ENCODE data around the gene ZNF710.
"Not testable (repeated sequence)": the region's sequence is repeated elsewhere in the genome, so short reads cannot be mapped to it uniquely, and the experiment has no call there.

ZNF710 gene

DNA sequence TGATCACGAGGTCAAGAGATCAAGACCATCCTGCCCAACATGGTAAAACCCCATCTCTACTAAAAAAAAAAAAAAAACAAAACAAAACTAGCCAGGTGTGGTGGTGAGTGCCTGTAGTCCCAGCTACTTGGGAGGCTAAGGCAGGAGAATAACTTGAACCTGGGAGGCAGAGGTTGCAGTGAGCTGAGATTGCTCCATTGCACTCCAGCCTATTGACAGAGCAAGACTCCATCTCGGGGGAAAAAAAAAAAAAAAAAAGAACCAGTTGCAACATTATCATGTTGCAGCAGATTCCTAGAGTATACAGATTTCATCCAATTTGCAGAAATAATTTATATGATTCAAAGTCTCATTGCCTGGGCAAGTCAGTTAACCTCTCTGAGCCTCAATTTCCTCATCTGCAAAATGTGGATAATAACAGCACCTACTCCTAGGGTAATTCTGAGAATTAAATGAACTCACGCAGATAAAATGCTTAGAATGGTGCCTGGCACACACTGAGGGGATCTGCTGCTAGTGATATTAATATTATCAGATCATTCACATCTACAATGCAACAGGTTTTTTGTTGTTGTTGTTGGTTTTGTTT, 108.1 kb downstream of the ZNF710 start:
- H3K9me3 Mint-ChIP-seq; H3K27ac Mint-ChIP-seq; H3K27me3 Mint-ChIP-seq; ATAC-seq; H3K36me3 Mint-ChIP-seq (ENCODE audit: low read depth); H3K4me3 Mint-ChIP-seq; DNase-seq; H3K4me1 Mint-ChIP-seq: not testable (repeated sequence)

- H3K4me1 Mint-ChIP-seq, result no peaks in the 10 kb centered on the region
- no peak overlapping the region for H3K27ac Mint-ChIP-seq
- H3K9me3 Mint-ChIP-seq, result peaks cover 19% of the 10 kb centered on the region
- H3K4me3 Mint-ChIP-seq, result no peak overlapping the region
- ATAC-seq (no peak), DNase-seq (no peak)
- H3K27me3 Mint-ChIP-seq, result no peaks in the 10 kb centered on the region
- H3K36me3 Mint-ChIP-seq (ENCODE audit: low read depth), result peaks cover 5% of the 10 kb centered on the region
Measured at GRCh38 chr15:90113166-90113565, 112.0 kb downstream of the ZNF710 start.

GRCh38 chr15:90114451-90114901, 113.4 kb downstream of the ZNF710 start:
- H3K9me3 Mint-ChIP-seq, result peaks cover 19% of the 10 kb centered on the region
- H3K4me3 Mint-ChIP-seq, result no peak overlapping the region
- H3K27me3 Mint-ChIP-seq, result no peaks in the 10 kb centered on the region
- ATAC-seq, result no peak
- H3K4me1 Mint-ChIP-seq, result no peaks in the 10 kb centered on the region
- H3K36me3 Mint-ChIP-seq (ENCODE audit: low read depth), result peaks cover 5% of the 10 kb centered on the region
- no peak overlapping the region for H3K27ac Mint-ChIP-seq
- no peak for DNase-seq

DNA sequence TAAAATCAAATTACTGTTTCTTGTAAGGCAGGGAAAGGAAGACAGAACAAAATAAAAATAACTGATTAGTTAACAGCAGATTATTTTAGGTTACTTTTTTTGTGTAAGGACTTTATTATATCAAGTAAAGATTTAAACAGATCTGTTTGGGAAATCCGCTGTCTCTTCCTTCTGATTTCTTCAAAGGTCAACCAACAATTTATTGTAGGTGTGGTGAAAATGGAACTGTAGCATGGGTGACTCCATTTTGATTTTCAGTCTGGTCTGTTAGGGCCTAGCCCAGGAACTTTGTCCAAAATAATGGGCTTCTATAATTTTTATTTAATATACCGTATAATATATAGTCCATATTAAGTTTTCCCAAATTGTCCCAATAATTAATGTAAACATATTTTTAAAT, 114.7 kb downstream of the ZNF710 start:
- Mint-ChIP-seq H3K4me3 (no peak overlapping the region), H3K27me3 (no peaks in the 10 kb centered on the region)
- DNase-seq, result no peak

DNA sequence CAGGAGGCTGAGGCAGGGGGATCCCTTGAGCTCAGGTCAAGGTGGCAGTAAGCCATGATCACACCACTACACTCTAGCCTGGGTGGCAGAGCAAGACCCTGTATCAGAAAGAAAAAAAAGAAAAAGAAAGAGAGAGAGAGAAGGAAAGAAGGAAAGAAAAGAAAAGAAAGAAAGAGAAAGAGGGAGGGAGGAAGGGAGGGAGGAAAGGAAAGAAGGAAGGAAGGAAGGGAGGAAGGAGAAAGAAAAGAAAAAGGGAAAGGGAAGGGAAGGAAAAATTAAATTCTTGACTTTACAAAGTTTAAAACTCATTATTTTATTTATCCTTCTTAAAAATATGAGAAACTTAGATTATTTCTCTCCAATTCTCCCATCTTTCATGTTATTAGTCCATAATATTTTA, 118.2 kb downstream of the ZNF710 start:
- Mint-ChIP-seq H3K4me1 (no peaks in the 10 kb centered on the region), H3K9me3 (peaks cover 13% of the 10 kb centered on the region), H3K4me3 (no peak overlapping the region), H3K36me3 (ENCODE audit: low read depth) (peaks cover 3% of the 10 kb centered on the region), H3K27me3 (no peaks in the 10 kb centered on the region), H3K27ac (no peak overlapping the region)
- ATAC-seq (no peak), DNase-seq (no peak)

More for the DNA sequence above, 114.7 kb downstream of the ZNF710 start:
- Mint-ChIP-seq H3K9me3 (peaks cover 19% of the 10 kb centered on the region), H3K4me1 (no peaks in the 10 kb centered on the region), H3K27ac (no peak overlapping the region), H3K36me3 (ENCODE audit: low read depth) (peaks cover 5% of the 10 kb centered on the region)
- ATAC-seq, result no peak

GRCh38 chr15:90121086-90121485, 120.0 kb downstream of the ZNF710 start:
- Mint-ChIP-seq H3K9me3 (peaks cover 2% of the 10 kb centered on the region), H3K27ac (no peak overlapping the region), H3K27me3 (no peaks in the 10 kb centered on the region), H3K4me3 (no peak overlapping the region), H3K4me1 (no peaks in the 10 kb centered on the region), H3K36me3 (ENCODE audit: low read depth) (no peaks in the 10 kb centered on the region)
- DNase-seq (no peak), ATAC-seq (no peak)

- H3K9me3 Mint-ChIP-seq, result no peaks in the 10 kb centered on the region
- H3K36me3 Mint-ChIP-seq (ENCODE audit: low read depth), result no peaks in the 10 kb centered on the region
- H3K4me1 Mint-ChIP-seq, result no peaks in the 10 kb centered on the region
- DNase-seq, result no peak
- H3K27me3 Mint-ChIP-seq, result peaks cover 8% of the 10 kb centered on the region
- no peak overlapping the region for H3K4me3 Mint-ChIP-seq
- no peak for ATAC-seq
- no peak overlapping the region for H3K27ac Mint-ChIP-seq
Measured at GRCh38 chr15:90124507-90124906, 123.4 kb downstream of the ZNF710 start.

DNA sequence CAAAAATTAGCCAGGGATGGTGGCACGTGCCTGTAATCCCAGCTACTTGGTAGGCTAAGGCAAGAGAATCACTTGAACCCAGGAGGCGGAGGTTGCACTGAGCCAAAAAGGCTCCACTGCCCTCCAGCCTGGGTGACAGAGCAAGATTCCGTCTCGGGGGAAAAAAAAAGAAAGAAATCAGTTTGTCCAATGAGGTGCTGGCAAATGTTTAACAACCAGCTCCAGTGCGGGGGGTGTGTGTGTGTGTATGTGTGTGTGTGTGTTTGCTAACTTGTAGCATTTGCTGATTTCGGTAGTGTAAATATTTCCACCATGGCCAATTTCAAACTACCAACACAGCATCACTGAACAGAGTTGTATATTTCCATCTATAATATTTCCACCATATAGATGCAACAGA, 124.9 kb downstream of the ZNF710 start:
- H3K9me3 Mint-ChIP-seq, result no peaks in the 10 kb centered on the region
- H3K27ac Mint-ChIP-seq, result no peak overlapping the region
- ATAC-seq, result no peak
- H3K27me3 Mint-ChIP-seq, result peaks cover 8% of the 10 kb centered on the region
- no peaks in the 10 kb centered on the region for H3K36me3 Mint-ChIP-seq (ENCODE audit: low read depth)
- no peaks in the 10 kb centered on the region for H3K4me1 Mint-ChIP-seq
- DNase-seq, result no peak
- no peak overlapping the region for H3K4me3 Mint-ChIP-seq

GRCh38 chr15:90126596-90127435, 125.7 kb downstream of the ZNF710 start:
- no peak overlapping the region for H3K27ac Mint-ChIP-seq
- H3K4me3 Mint-ChIP-seq, result no peak overlapping the region
- ATAC-seq, result no peak
- no peaks in the 10 kb centered on the region for H3K9me3 Mint-ChIP-seq
- H3K27me3 Mint-ChIP-seq, result peaks cover 8% of the 10 kb centered on the region
- H3K36me3 Mint-ChIP-seq (ENCODE audit: low read depth), result no peaks in the 10 kb centered on the region
- H3K4me1 Mint-ChIP-seq, result peaks cover 2% of the 10 kb centered on the region
- no peak for DNase-seq

DNA sequence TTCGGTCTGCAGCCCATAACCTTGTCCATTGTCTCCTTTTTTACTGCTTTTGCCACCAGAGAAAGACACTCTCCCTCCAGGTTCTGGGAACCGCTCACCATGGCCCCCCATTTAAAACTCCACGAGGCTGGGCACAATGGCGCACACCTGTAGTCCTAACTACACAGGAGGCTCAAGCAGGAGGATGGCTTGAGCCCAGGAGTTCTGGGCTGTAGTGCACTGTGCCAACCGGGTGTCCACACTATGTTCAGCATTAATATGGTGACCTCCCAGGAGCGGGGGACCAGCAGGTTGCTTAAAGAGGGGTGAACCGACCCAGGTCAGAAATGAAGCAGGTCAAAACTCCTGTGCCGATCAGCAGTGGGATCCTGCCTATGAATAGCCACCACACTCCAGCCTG, 129.2 kb downstream of the ZNF710 start:
- DNase-seq (no peak), ATAC-seq (no peak)
- peaks cover 8% of the 10 kb centered on the region for H3K27me3 Mint-ChIP-seq
- H3K4me1 Mint-ChIP-seq, result peaks cover 2% of the 10 kb centered on the region
- H3K9me3 Mint-ChIP-seq, result no peaks in the 10 kb centered on the region
- no peak overlapping the region for H3K27ac Mint-ChIP-seq
- no peak overlapping the region for H3K4me3 Mint-ChIP-seq
- no peaks in the 10 kb centered on the region for H3K36me3 Mint-ChIP-seq (ENCODE audit: low read depth)

Measured in activated naive CD8-positive, alpha-beta T cell treated with anti-CD3 and anti-CD28 coated beads, Interleukin-2, amount 50 U/mL, for 24 hours (primary cell).